Mesendoderm (in vitro differentiated cells): ENCODE results near the gene UPK3B.
"Not testable (repeated sequence)": the region's sequence is repeated elsewhere in the genome, so short reads cannot be mapped to it uniquely, and the experiment has no call there.

Source experiments
- DNase-seq: peaks from one replicate; pipeline ENCODE4 v3.0.0; 2013
- H2AK5ac ChIP-seq: 2 replicates; pipeline ENCODE4 v1.6.1; 2013; ENCODE audit warnings: low read length, inconsistent platforms
- H2BK120ac ChIP-seq: 2 replicates; pipeline ENCODE4 v1.6.1; 2013; ENCODE audit warnings: low read depth, mild to moderate bottlenecking, low read length, moderate library complexity, mixed read lengths
- H2BK15ac ChIP-seq: replicated peaks from 2 replicates; pipeline ENCODE4 v1.6.1; 2013; ENCODE audit warnings: low read depth, mild to moderate bottlenecking, moderate library complexity
- H2BK5ac ChIP-seq: 2 replicates; pipeline ENCODE4 v1.6.1; 2013; ENCODE audit warnings: low read length, inconsistent platforms
- H3K18ac ChIP-seq: 2 replicates; pipeline ENCODE4 v1.6.1; 2013; ENCODE audit warnings: mild to moderate bottlenecking, low read length, mixed read lengths
- H3K23ac ChIP-seq: one replicate; pipeline ENCODE4 v1.6.1; 2013; ENCODE audit warnings: low read length
- H3K27ac ChIP-seq: 2 replicates; pipeline ENCODE4 v1.5.1; 2013; ENCODE audit warnings: low read depth, mild to moderate bottlenecking, inconsistent platforms, low read length, moderate library complexity
- H3K27me3 ChIP-seq: 2 replicates; pipeline ENCODE4 v1.6.1; 2013; ENCODE audit warnings: low read length, control low read depth, mild to moderate bottlenecking, inconsistent platforms; ENCODE audit not compliant: insufficient read depth, poor library complexity
- H3K36me3 ChIP-seq: 2 replicates; pipeline ENCODE4 v1.6.1; 2013; ENCODE audit warnings: low read length, inconsistent platforms; ENCODE audit not compliant: control insufficient read depth, insufficient read depth
- H3K4ac ChIP-seq: one replicate; pipeline ENCODE4 v1.6.1; 2013; ENCODE audit warnings: low read depth, mild to moderate bottlenecking, low read length, moderate library complexity
- H3K4me1 ChIP-seq: 2 replicates; pipeline ENCODE4 v1.6.1; 2013; ENCODE audit warnings: low read depth, low read length, inconsistent platforms; ENCODE audit not compliant: control insufficient read depth
- H3K4me2 ChIP-seq: 2 replicates; pipeline ENCODE4 v1.6.1; 2013; ENCODE audit warnings: low read length
- H3K4me3 ChIP-seq: 2 replicates; pipeline ENCODE4 v1.5.1; 2013; ENCODE audit warnings: mild to moderate bottlenecking, low read length
- H3K56ac ChIP-seq: one replicate; pipeline ENCODE4 v1.6.1; 2013; ENCODE audit warnings: low read length
- H3K79me1 ChIP-seq: 2 replicates; pipeline ENCODE4 v1.6.1; 2013; ENCODE audit warnings: low read length, inconsistent platforms
- H3K79me2 ChIP-seq: 2 replicates; pipeline ENCODE4 v1.6.1; 2013; ENCODE audit warnings: mild to moderate bottlenecking, low read length; ENCODE audit not compliant: control insufficient read depth, insufficient read depth
- H3K9ac ChIP-seq: 2 replicates; pipeline ENCODE4 v1.6.1; 2013; ENCODE audit warnings: low read length, inconsistent platforms
- H4K5ac ChIP-seq: one replicate; pipeline ENCODE4 v1.6.1; 2013; ENCODE audit warnings: low read length
- H4K8ac ChIP-seq: one replicate; pipeline ENCODE4 v1.6.1; 2013; ENCODE audit warnings: low read depth, mild to moderate bottlenecking, control low read depth, low read length, moderate library complexity
- WGBS: extraction: QIAGEN DNeasy Blood & Tissue Kit; methylation state at CpG from one replicate; pipeline ENCODE4 v1.1.7; 2013; ENCODE audit warnings: low lambda C conversion rate, missing lambda C conversion rate; ENCODE audit not compliant: insufficient coverage; ENCODE audit errors: extremely low coverage; 5-methylcytosine and 5-hydroxymethylcytosine counted together

Gene UPK3B

DNA sequence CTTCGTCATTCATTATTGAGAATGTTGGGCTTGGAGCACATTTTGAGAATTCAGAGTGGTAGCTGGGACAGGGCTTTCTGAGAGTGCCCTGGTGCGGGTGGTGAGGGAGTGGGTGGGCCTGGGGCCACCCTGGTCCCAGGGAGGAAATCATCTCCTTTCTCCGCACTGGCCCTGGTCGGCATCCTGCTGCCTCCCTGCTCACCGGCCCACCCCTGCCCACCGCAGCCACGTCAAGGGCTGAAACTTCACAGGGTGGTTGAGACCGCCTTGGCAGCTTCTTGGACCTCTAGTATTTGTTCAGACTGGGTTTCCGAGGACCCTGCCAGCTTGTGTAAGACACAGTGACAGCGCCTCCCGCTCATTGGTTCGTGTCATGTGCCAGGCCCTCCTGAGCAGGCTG is 25.9 kb upstream of the UPK3B start:
- not testable (repeated sequence) for H3K23ac ChIP-seq, H2BK15ac ChIP-seq, H2AK5ac ChIP-seq, H4K8ac ChIP-seq, H3K56ac ChIP-seq, H4K5ac ChIP-seq, H3K79me1 ChIP-seq, H3K4me3 ChIP-seq, H3K18ac ChIP-seq, H2BK5ac ChIP-seq, H3K36me3 ChIP-seq, H3K27ac ChIP-seq, H3K4ac ChIP-seq, H3K9ac ChIP-seq, H3K4me2 ChIP-seq, H3K27me3 ChIP-seq, H3K4me1 ChIP-seq, H3K79me2 ChIP-seq, H2BK120ac ChIP-seq, DNase-seq
- no CpG with 5 or more reads among the region's 12 CpGs for WGBS

DNA sequence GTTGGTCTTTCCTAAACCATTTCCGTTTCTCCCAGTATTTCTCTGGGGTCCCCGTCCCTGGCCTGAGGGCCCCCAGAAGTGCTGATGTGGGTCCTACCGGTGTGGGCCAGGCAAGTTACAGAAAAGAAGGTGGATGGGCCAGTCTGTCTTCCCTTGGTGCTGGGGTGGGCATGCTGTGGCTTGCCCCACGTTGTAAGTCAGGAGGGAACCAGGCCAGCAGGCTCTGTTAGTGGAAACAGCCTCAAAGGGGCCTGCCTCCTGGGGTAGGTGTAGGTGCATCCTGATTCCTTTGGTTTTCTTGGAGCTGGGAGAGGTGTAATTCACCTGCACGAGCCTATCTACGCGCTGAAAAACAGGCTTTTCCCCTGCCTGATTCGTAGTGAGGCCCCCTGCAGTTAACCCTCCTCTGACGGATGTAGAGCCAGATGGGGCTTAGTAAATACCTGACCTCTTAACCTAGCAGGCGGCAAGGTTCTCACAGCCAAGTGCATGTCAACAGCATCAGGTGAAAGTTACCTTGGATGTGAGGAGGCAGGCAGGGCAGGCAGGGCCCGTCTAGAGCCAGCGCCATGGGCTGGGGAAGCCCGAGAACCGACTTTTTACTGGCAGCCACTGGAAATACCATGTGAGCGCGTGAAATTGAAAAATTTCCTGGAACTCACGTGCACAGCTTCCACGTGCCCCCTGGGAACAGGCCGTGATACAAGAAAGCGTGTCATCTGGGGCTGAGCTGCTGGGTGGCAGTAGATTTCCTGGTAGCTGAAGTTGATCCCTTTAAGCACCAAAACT is 24.3 kb upstream of the UPK3B start:
- H3K27ac ChIP-seq, H3K36me3 ChIP-seq, H4K5ac ChIP-seq, H3K4me1 ChIP-seq, H4K8ac ChIP-seq, H3K4me2 ChIP-seq, H3K79me1 ChIP-seq, H2BK5ac ChIP-seq, H3K4ac ChIP-seq, DNase-seq, H3K79me2 ChIP-seq, H3K56ac ChIP-seq, H3K18ac ChIP-seq, H3K4me3 ChIP-seq, H2BK120ac ChIP-seq, H2AK5ac ChIP-seq, H3K27me3 ChIP-seq, H3K23ac ChIP-seq, H2BK15ac ChIP-seq, H3K9ac ChIP-seq: not testable (repeated sequence)
- WGBS = no CpG with 5 or more reads among the region's 20 CpGs

DNA sequence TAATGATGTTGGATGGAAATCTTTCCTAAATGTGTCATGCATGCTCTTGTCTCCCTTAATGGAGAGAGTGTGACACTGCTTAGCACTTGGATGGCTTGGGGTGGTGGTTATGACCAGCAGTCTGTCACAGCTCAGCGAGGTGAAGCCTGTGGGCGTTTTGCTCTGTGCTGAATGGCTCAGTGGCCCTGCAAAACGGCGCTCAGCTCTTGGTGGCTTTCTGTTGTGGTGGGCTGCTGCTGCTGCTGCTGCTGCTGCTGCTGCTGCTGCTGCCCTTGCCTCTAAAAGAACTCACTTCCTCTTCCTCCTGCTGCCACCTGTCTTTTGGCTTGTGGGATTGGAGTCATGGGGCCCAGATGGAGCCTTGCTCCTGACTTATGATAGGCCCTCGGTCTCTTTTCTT is 23.7 kb upstream of the UPK3B start:
- H3K4me2 ChIP-seq, H3K23ac ChIP-seq, H2BK5ac ChIP-seq, H3K79me1 ChIP-seq, DNase-seq, H3K4me1 ChIP-seq, H3K27me3 ChIP-seq, H3K36me3 ChIP-seq, H3K56ac ChIP-seq, H3K27ac ChIP-seq, H3K4me3 ChIP-seq, H2BK15ac ChIP-seq, H4K8ac ChIP-seq, H4K5ac ChIP-seq, H3K4ac ChIP-seq, H2AK5ac ChIP-seq, H3K79me2 ChIP-seq, H3K9ac ChIP-seq, H3K18ac ChIP-seq, H2BK120ac ChIP-seq: not testable (repeated sequence)
- no CpG with 5 or more reads among the region's 5 CpGs for WGBS

DNA sequence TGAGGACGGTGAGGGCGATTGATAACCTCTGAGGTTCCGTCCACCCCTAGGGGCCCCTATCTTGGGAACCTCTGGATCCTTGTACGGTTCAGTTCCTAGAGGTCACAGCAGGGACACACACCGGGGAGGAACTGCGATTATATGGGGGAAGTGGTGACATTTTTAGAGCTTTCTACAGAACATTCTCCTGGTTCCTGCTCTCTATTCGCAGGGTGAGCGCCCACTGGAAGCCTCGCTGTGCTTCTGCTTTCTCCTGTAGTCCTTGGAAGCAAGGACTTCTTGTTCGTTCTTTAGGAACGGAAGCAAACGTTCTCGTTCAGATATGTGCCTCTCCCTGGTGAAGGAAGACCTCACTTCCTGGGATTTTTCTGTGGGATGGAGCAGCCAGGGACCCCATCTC is 22.4 kb upstream of the UPK3B start:
- not testable (repeated sequence) for H3K23ac ChIP-seq, H3K4me2 ChIP-seq, H3K9ac ChIP-seq, H2AK5ac ChIP-seq, DNase-seq, H3K27ac ChIP-seq, H3K18ac ChIP-seq, H3K56ac ChIP-seq, H3K79me2 ChIP-seq, H3K36me3 ChIP-seq, H4K5ac ChIP-seq, H2BK120ac ChIP-seq, H3K4me3 ChIP-seq, H3K4ac ChIP-seq, H3K79me1 ChIP-seq, H2BK15ac ChIP-seq, H3K27me3 ChIP-seq, H2BK5ac ChIP-seq, H4K8ac ChIP-seq, H3K4me1 ChIP-seq
- no CpG with 5 or more reads among the region's 13 CpGs for WGBS

DNA sequence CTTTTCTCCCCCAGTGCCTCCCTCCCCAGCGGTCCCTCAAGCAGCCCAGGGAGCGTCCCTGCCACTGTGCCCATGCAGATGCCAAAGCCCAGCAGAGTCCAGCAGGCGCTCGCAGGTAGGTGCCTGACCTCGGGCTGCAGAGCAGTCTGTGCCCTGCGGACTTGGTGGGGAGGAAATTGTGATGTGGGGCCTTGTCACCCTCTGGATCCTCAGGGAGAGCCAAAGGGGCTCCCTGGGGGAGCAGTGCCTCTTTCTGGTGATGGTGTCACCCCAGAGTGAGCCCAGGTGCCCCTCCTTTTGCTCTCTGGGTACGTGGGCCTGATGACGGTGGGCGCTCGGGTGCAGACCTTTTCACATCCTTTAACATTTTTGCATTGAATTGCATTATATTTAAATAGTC is 18.2 kb upstream of the UPK3B start:
- H2BK120ac ChIP-seq, H3K18ac ChIP-seq, H3K36me3 ChIP-seq, H4K5ac ChIP-seq, H3K23ac ChIP-seq, H2BK15ac ChIP-seq, H3K4me1 ChIP-seq, H3K4me3 ChIP-seq, H3K27ac ChIP-seq, H3K4me2 ChIP-seq, H3K56ac ChIP-seq, H2AK5ac ChIP-seq, H3K27me3 ChIP-seq, H3K79me1 ChIP-seq, DNase-seq, H3K9ac ChIP-seq, H3K4ac ChIP-seq, H4K8ac ChIP-seq, H2BK5ac ChIP-seq, H3K79me2 ChIP-seq: not testable (repeated sequence)
- no CpG with 5 or more reads among the region's 10 CpGs for WGBS

DNA sequence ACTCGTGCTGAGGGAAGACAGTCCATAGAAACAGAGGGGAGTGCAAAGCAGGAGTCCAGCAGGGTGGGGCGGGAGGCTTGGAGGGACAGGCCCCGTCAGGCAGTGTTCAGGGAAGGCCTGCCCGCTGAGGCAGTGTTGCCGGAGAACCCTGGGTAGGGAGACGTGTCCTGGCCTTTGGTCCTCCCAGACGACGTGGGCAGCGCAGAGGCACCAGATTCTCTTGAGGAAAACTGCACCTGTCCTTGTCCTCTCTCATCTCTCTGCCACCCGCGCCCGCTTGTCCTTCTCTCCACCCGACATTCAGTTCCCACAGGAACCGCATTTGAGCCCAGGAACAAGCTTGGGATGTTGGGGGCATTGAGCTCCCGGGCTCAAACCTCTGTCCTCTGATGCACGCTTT is 14.6 kb upstream of the UPK3B start:
- H3K79me1 ChIP-seq, H3K27me3 ChIP-seq, H3K79me2 ChIP-seq, H3K9ac ChIP-seq, DNase-seq, H3K27ac ChIP-seq, H3K4me2 ChIP-seq, H2AK5ac ChIP-seq, H3K36me3 ChIP-seq, H3K4ac ChIP-seq, H3K4me1 ChIP-seq, H3K18ac ChIP-seq, H4K5ac ChIP-seq, H4K8ac ChIP-seq, H3K4me3 ChIP-seq, H2BK15ac ChIP-seq, H3K23ac ChIP-seq, H2BK120ac ChIP-seq, H3K56ac ChIP-seq, H2BK5ac ChIP-seq: not testable (repeated sequence)
- WGBS = no CpG with 5 or more reads among the region's 16 CpGs
